Measurements from ENCODE around the gene SMAP1. TPM values are rescaled to one million over a fixed set of nuclear protein-coding genes. Genes with fewer than 3 reads are reported as not detected.

The SMAP1 gene
- polyA plus RNA-seq, 3 donors = 12.6 to 22.1 (median 20.3) TPM

- no peaks in the 10 kb centered on the region for H3K27me3 Mint-ChIP-seq (ENCODE audit: low read depth in 3 of 3)
- Histone ChIP-seq H3K9ac (ENCODE audit: insufficient read depth, low read length, poor library complexity, severe bottlenecking) (no peak overlapping the region), H2AFZ (ENCODE audit: insufficient read depth, low read depth, low read length, poor library complexity, severe bottlenecking) (no peak overlapping the region), H3K4me3 (replicated peaks in 1 of 3; ENCODE audit: low read depth in 2 of 3, low read length in 3 of 3) (no peak overlapping the region), H3K4me1 (ENCODE audit: control insufficient read depth in 1 of 2, insufficient read depth in 2 of 2, low read length in 2 of 2) (no peaks in the 10 kb centered on the region), H3K79me2 (ENCODE audit: insufficient read depth, low read length) (no peaks in the 10 kb centered on the region), H3K27me3 (ENCODE audit: control insufficient read depth in 2 of 2, insufficient read depth in 2 of 2, low read length in 2 of 2) (no peaks in the 10 kb centered on the region), H3K36me3 (replicated peaks in 1 of 2; ENCODE audit: control insufficient read depth in 1 of 2, insufficient read depth in 2 of 2, low read length in 2 of 2) (peaks cover 29 to 72% of the 10 kb centered on the region in 2 donors), H3K4me2 (replicated peaks; ENCODE audit: extremely low read depth, low read length, poor library complexity, severe bottlenecking) (no peak overlapping the region), H3K9me3 (replicated peaks in 1 of 2; ENCODE audit: control insufficient read depth in 1 of 2, insufficient read depth in 1 of 2, low read length in 2 of 2) (no peaks in the 10 kb centered on the region), H3K27ac (ENCODE audit: low read depth in 1 of 2, low read length in 2 of 2) (no peak overlapping the region), H4K20me1 (ENCODE audit: insufficient read depth, low read length) (no peaks in the 10 kb centered on the region)
- 100% methylated on average over 1 of the region's 5 CpGs for whole genome bisulfite sequencing (ENCODE audit: insufficient coverage)
- H3K9me3 Mint-ChIP-seq = peaks cover 0 to 4% (median 0%) of the 10 kb centered on the region in 7 donors
- H3K4me1 Mint-ChIP-seq = no peaks in the 10 kb centered on the region
- no peak for TF ChIP-seq CTCF (IDR thresholded peaks at IDR 0.05)
- no peak overlapping the region for H3K27ac Mint-ChIP-seq
- no peak for DNase-seq
- H3K4me3 Mint-ChIP-seq = no peak overlapping the region
- peaks cover 37 to 50% of the 10 kb centered on the region in 2 donors for H3K36me3 Mint-ChIP-seq
- intact Hi-C loops (cut with micrococcal nuclease) = no loop called here
These were observed 189.8 kb downstream of the SMAP1 start for GRCh38 chr6:70857387-70858077.

DNA sequence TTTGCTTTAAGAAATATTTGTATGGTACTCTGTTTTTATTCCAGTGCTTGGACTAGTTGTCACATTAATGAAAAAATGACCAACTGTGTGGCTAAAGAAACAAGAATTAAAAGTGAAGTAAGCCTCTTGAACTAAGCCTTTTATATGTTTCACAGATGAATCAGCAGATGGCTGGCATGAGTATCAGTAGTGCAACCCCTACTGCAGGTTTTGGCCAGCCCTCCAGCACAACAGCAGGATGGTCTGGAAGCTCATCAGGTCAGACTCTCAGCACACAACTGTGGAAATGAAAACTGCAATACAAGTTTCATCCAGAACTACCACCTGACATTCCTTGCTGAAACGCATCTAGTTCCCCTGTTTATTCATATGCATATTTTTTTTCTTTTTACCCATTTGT lies 192.4 kb downstream of the SMAP1 start:
- H3K36me3 ChIP-seq (replicated peaks in 1 of 2; ENCODE audit: control insufficient read depth in 1 of 2, insufficient read depth in 2 of 2, low read length in 2 of 2) = peaks cover 29 to 57% of the 10 kb centered on the region in 2 donors
- no peaks in the 10 kb centered on the region for H3K27me3 ChIP-seq (ENCODE audit: control insufficient read depth in 2 of 2, insufficient read depth in 2 of 2, low read length in 2 of 2)
- WGBS (ENCODE audit: insufficient coverage) = no CpG with 5 or more reads among the region's 1 CpG
- no peak overlapping the region for H3K27ac ChIP-seq (ENCODE audit: low read depth in 1 of 2, low read length in 2 of 2)
- no peaks in the 10 kb centered on the region for H3K9me3 ChIP-seq (replicated peaks in 1 of 2; ENCODE audit: control insufficient read depth in 1 of 2, insufficient read depth in 1 of 2, low read length in 2 of 2)
- no peaks in the 10 kb centered on the region for H3K4me1 ChIP-seq (ENCODE audit: control insufficient read depth in 1 of 2, insufficient read depth in 2 of 2, low read length in 2 of 2)
- H3K4me3 ChIP-seq (replicated peaks in 1 of 3; ENCODE audit: low read depth in 2 of 3, low read length in 3 of 3) = no peak overlapping the region
- H4K20me1 ChIP-seq (ENCODE audit: insufficient read depth, low read length) = no peaks in the 10 kb centered on the region
- peak overlapping the region in 1 of 7 donors; percentile 18 for H3K27ac Mint-ChIP-seq
- intact Hi-C loops (cut with micrococcal nuclease) = no loop called here
- no peak overlapping the region for H3K4me3 Mint-ChIP-seq
- H2AFZ ChIP-seq (ENCODE audit: insufficient read depth, low read depth, low read length, poor library complexity, severe bottlenecking) = no peak overlapping the region
- no peaks in the 10 kb centered on the region for H3K4me1 Mint-ChIP-seq
- H3K36me3 Mint-ChIP-seq = peaks cover 33 to 43% of the 10 kb centered on the region in 2 donors
- no peak for TF ChIP-seq CTCF (IDR thresholded peaks at IDR 0.05)
- H3K79me2 ChIP-seq (ENCODE audit: insufficient read depth, low read length) = no peaks in the 10 kb centered on the region
- H3K27me3 Mint-ChIP-seq (ENCODE audit: low read depth in 3 of 3) = no peaks in the 10 kb centered on the region
- no peak overlapping the region for H3K9ac ChIP-seq (ENCODE audit: insufficient read depth, low read length, poor library complexity, severe bottlenecking)
- no peak overlapping the region for H3K4me2 ChIP-seq (replicated peaks; ENCODE audit: extremely low read depth, low read length, poor library complexity, severe bottlenecking)
- H3K9me3 Mint-ChIP-seq = peaks cover 0 to 4% (median 0%) of the 10 kb centered on the region in 7 donors
- DNase-seq = no peak
